Dermis lymphatic vessel endothelial cell (primary cell): ENCODE data around the gene MYO15B. TPM values are rescaled to one million over a fixed set of nuclear protein-coding genes. Genes with fewer than 3 reads are reported as not detected.

Source experiments
- total RNA-seq: library from RNA; depleted of rRNA; stranded (reverse); fragments of >200 nt; gene quantifications from 2 replicates; pipeline ENCODE4 v1.2.1, GENCODE V29; 2014

Gene MYO15B
- 10.7 and 13.9 TPM in 2 replicates for total RNA-seq

DNA sequence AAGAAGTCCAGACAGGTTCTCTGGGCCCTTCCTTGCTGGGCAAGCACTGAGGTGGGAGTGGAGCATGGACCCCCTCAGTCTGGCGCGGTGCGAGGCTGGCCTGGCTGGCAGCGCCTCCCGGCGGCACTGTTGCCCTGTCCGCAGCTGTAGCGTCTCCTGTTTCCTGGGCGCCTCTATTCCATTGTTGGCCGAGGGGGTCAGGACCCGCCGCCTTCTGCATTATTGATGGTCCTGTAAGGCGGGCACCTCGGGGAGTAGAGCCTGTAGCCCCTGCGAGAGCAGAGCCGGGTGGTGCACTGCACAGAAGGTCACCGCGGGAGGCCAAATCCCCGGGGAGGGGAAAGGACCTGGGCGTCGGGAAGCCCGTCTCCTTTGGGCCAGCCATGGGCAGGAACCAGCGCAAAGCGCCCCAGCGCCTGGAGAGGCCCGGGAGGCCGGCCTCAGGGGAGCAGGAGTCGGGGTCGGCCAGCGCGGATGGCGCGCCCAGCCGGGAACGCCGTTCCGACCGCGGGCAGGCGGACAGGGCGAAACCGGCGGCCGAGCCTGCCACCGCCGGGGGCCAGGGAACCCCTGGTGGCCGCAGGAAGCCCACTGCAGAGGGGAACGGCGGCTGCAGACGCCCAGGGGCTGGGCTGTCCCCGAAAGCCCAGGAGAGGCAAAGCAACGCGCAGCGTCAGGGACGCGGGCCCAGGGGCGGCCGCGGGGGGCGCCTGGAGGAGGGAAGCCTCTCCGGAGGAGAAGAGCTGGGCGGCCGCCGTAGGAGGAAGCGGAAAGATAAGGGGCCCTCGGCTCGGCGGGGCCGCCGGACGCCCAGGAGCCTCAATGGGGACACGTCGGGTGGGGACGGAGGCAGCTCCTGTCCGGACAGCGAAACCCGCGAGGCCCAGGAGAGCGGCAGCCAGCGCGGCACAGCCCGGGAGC, at the start of gene MYO15B:
Gene MYO15B (plus strand): TSS at position 126 of the 921 bp plus-strand sequence. CDS start 258 bp downstream, at position 384.

DNA sequence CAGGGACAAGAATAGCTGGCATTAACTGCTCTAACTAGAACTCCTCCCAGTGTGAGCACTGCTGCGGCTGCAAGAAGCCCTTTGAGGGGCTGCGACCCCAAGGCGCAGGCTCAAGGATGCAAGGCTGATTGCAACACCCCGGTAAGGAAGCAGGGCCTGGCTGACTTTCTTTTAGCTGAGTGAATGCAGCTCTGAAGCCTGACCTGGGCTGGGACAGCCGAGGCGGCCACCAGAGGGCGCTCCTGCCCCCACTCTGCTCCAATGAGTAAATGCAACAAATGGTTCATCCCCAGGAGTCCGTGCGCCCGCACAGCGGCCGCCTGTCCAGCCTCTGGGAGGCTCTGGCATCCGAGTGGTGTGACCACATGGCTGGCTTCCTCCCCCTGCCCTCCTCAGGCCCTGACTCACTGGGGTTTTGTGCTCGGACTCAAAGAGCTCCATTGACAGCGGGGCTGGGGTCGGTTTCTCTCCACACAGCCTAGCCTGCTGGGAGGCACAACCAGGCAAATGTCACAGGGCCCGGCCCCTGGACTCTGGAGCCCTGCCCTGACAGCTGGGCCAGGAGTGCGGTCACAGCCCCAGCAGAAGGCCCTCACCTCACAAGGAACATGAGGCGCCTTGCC, 45.4 kb downstream of the MYO15B start, which contains the start of gene SMIM5:
Gene SMIM5 (plus strand): TSS at position 572 of the 623 bp plus-strand sequence. CDS start 6,768 bp downstream, outside the sequence.

DNA sequence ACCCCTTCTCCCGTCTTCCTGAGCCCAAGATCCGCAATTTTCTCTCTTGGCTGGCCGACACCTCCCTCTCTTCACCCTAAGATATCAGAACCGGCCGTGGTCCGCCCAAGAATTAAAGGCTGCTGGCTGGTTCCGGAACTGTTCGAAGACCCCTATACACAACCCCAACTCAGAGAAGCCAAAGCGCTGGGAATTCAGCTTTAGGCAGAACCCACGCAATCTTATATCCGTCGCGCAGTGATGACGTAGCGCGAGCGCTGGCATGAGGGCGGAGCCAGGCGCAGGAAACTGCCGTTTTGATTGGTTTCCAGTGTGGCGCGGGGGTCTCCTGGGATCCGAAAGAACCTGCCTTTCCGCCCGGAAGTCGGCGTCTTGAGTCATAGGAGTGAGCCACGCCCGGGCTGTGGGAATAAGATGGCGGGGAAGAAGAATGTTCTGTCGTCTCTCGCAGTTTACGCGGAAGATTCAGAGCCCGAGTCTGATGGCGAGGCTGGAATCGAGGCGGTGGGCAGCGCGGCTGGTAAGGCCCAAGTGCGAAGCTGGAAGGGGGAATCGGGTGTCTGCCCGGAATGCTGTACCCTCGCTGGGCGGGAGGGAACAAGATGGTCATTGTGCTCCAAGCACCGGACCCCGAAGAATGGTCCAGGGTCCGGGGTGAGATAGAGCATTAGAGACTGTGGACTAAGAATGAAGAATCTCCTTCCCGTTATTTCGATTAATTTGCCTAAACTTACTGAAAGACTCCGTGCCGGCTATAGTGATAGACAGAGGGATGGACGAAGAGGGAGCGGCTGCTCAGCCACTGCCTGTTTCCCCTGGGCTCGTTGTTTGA, 79.6 kb downstream of the MYO15B start, which contains the start of the genes RECQL5 and SAP30BP:
Gene RECQL5 (minus strand): TSS at position 196 of the 832 bp plus-strand sequence. CDS start 597 bp downstream, outside the sequence.
Gene SAP30BP (plus strand): TSS at position 380 of the 832 bp plus-strand sequence. CDS start 35 bp downstream, at position 415.

Other genes starting within 250 kb of the MYO15B start
- gene GRB2, start 182.1 kb upstream of the MYO15B start, total RNA-seq, result 70.1 and 72.7 TPM in 2 replicates
- gene TMEM94, start 131.2 kb upstream of the MYO15B start, total RNA-seq, result 22.8 and 24.8 TPM in 2 replicates
- 8.6 and 9.9 TPM in 2 replicates for gene CASKIN2, start 72.3 kb upstream of the MYO15B start, total RNA-seq
- gene TSEN54, start 71.3 kb upstream of the MYO15B start, total RNA-seq, result 9.4 and 10.3 TPM in 2 replicates
- gene LLGL2, start 62.1 kb upstream of the MYO15B start, total RNA-seq, result 10.5 and 15.0 TPM in 2 replicates
- gene SMIM5, start 45.6 kb downstream of the MYO15B start, total RNA-seq, result 0.09 and 0.11 TPM in 2 replicates
- gene RECQL5, start 79.4 kb downstream of the MYO15B start, total RNA-seq, result 11.0 and 11.2 TPM in 2 replicates
- 41.2 and 49.5 TPM in 2 replicates for gene SAP30BP, start 79.5 kb downstream of the MYO15B start, total RNA-seq
- 25.7 and 65.7 TPM in 2 replicates for gene ITGB4, start 133.7 kb downstream of the MYO15B start, total RNA-seq
- 76.1 and 88.5 TPM in 2 replicates for gene GALK1, start 177.4 kb downstream of the MYO15B start, total RNA-seq
- gene UNK, start 197.0 kb downstream of the MYO15B start, total RNA-seq, result 7.3 and 11.2 TPM in 2 replicates